OCI-LY3 (cell line): ENCODE results near the gene CAPZB.

Experiments used
- H2AFZ ChIP-seq: fragments of 200-600, 300-600 bp; shearing (Covaris generic); 2 replicates; pipeline ENCODE4 v1.6.0; 2014; ENCODE audit warnings: antibody characterized with exemption, low read depth, low read length
- H3K27ac ChIP-seq: fragments of 200-600, 300-600 bp; sonication (generic); 2 replicates; pipeline ENCODE4 v1.5.1; 2014; ENCODE audit warnings: mild to moderate bottlenecking, low read length, moderate library complexity, mixed read lengths
- H3K27me3 ChIP-seq: fragments of 200-600, 300-600 bp; sonication (generic); 2 replicates; pipeline ENCODE4 v1.6.1; 2014; ENCODE audit warnings: low read depth, low read length, mixed read lengths
- H3K36me3 ChIP-seq: fragments of 200-600, 300-600 bp; sonication (generic); replicated peaks from 2 replicates; pipeline ENCODE3; 2014; ENCODE audit warnings: low read depth, low read length, mixed read lengths
- H3K4me1 ChIP-seq: fragments of 300-600, 200-600 bp; sonication (generic); 2 replicates; pipeline ENCODE4 v1.6.1; 2014; ENCODE audit warnings: low read length, mixed read lengths
- H3K4me2 ChIP-seq: fragments of 200-600, 300-600 bp; sonication (generic); 2 replicates; pipeline ENCODE4 v1.6.1; 2014; ENCODE audit warnings: low read length, mixed read lengths
- H3K4me3 ChIP-seq: fragments of 300-600, 200-600 bp; sonication (generic); 2 replicates; pipeline ENCODE4 v1.5.1; 2014; ENCODE audit warnings: antibody characterized with exemption, mild to moderate bottlenecking, low read length, moderate library complexity
- H3K79me2 ChIP-seq: fragments of 300-600, 200-600 bp; shearing (Covaris generic); 2 replicates; pipeline ENCODE4 v1.6.1; 2014; ENCODE audit warnings: mild to moderate bottlenecking, low read length, mixed read lengths
- H3K9ac ChIP-seq: fragments of 300-600, 200-600 bp; shearing (Covaris generic); 2 replicates; pipeline ENCODE4 v1.6.0; 2014; ENCODE audit warnings: mild to moderate bottlenecking, low read length, moderate library complexity
- H3K9me3 ChIP-seq: fragments of 200-600, 300-600 bp; shearing (Covaris generic); 2 replicates; pipeline ENCODE4 v1.6.1; 2014; ENCODE audit warnings: low read length, mixed read lengths; ENCODE audit not compliant: insufficient read depth
- H4K20me1 ChIP-seq: fragments of 200-600, 300-600 bp; sonication (generic); 2 replicates; pipeline ENCODE4 v1.6.1; 2016; ENCODE audit warnings: low read length, mixed read lengths; ENCODE audit not compliant: insufficient read depth
- EZH2phosphoT487 ChIP-seq: fragments of 200-600 bp; shearing (Covaris generic); IDR thresholded peaks from 2 replicates; pipeline ENCODE4 v1.6.1; 2018; ENCODE audit warnings: antibody characterized with exemption, mixed run types, low read depth
- TF ChIP-seq, protein P1 (sequence below): fragments of 200-600, 300-600 bp; sonication (generic); IDR thresholded peaks from 2 replicates; pipeline ENCODE4 v1.5.1; 2014; ENCODE audit warnings: antibody characterized with exemption, low read length, low read depth

CAPZB gene

DNA sequence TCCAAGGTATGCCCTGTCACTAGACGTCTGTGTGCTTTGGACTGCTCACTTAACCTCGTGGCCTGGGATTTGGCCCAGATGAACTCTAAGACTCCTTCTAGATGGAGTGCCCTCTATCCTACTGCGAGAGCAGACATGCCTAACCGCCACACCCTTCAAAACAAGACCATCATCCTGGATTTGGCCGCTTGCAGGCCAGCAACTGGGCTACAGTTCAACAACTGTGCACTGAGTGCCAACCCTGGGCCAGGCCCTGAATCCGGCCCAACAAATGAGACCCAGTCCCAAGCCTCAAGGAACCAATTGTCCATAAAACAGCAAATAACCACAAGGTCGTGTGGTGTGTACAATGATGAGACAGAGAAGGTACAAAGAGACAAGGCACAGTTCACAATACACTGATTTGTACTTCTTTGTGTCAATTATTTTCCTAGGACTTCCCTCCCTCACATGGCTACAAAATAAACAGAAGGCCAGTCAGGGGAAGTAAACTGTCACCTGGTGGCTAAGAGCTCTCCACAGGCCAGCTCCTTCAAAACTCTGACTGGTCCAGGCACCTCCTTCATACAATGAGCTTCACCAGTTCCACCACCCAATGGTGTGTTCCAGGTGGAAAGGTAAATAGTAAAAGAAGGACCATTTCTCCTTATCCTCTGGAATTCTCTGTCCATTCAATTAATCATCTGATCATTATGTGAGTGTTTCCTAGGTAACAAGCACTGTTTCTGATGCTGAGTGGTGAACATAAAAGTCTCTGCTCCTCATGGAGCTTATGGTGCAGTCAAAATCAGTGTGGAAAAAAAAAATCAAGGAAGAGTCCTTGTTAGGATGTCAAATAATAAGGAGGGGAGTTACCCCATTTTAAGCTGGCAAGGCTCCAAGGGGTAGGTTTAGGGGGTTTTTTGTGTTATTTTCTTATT lies 60.4 kb downstream of the CAPZB start:
- Histone ChIP-seq H3K4me1 (no peaks in the 10 kb centered on the region), H3K9ac (no peak overlapping the region), H4K20me1 (peaks cover 35% of the 10 kb centered on the region), H3K27me3 (no peaks in the 10 kb centered on the region), H3K4me3 (no peak overlapping the region), H2AFZ (no peak overlapping the region), H3K9me3 (no peaks in the 10 kb centered on the region), H3K4me2 (no peak overlapping the region), H3K79me2 (peaks cover 72% of the 10 kb centered on the region), H3K27ac (no peak overlapping the region), H3K36me3 (no peaks in the 10 kb centered on the region)
- no peak for TF ChIP-seq EZH2phosphoT487
- TF ChIP-seq, protein P1, sequence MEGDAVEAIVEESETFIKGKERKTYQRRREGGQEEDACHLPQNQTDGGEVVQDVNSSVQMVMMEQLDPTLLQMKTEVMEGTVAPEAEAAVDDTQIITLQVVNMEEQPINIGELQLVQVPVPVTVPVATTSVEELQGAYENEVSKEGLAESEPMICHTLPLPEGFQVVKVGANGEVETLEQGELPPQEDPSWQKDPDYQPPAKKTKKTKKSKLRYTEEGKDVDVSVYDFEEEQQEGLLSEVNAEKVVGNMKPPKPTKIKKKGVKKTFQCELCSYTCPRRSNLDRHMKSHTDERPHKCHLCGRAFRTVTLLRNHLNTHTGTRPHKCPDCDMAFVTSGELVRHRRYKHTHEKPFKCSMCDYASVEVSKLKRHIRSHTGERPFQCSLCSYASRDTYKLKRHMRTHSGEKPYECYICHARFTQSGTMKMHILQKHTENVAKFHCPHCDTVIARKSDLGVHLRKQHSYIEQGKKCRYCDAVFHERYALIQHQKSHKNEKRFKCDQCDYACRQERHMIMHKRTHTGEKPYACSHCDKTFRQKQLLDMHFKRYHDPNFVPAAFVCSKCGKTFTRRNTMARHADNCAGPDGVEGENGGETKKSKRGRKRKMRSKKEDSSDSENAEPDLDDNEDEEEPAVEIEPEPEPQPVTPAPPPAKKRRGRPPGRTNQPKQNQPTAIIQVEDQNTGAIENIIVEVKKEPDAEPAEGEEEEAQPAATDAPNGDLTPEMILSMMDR: no peak

DNA sequence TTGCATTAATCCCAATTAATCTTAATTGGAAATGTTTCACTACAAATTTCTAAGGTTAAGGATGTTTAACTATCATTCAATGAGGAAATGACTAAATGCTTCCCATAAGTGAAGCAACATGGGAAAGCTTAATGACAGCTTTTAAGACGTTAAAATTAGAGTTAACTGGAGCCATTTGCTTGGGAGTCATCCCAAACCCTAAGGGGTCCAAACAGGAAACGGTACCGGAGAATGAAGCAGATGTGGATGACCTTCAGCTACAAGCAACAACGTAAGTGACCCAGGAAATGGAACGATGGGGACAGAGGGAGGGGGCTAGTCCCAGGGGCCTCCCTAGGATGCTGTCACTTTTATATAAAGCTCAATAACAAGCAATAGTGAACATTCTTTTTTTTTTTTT lies 62.2 kb downstream of the CAPZB start:
- Histone ChIP-seq H3K4me2 (no peak overlapping the region), H3K79me2 (peaks cover 60% of the 10 kb centered on the region), H3K9me3 (no peaks in the 10 kb centered on the region)

DNA sequence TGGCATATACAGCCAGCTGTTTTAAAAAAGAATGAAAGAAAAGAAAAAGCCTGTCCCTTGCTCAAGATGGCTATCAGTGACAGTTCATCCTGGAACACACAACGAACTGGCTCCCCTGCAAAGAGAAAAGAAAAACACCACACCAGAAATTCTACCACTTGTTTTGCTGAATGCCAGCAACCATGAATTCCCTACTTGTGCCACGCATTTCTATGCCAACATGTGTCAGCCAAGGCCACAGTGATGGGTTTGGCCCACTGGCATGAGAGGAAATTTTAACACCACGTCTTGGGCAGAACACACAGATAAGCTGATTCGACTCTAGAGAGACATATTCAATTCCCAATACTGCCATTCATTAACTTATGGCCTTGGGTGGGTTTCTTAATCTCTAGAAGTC lies 64.0 kb downstream of the CAPZB start:
- Histone ChIP-seq H3K4me3 (no peak overlapping the region), H3K4me1 (no peaks in the 10 kb centered on the region), H4K20me1 (peaks cover 29% of the 10 kb centered on the region)

More for the DNA sequence above, 62.2 kb downstream of the CAPZB start:
- Histone ChIP-seq H3K4me3 (no peak overlapping the region), H3K27ac (no peak overlapping the region), H3K36me3 (peaks cover 6% of the 10 kb centered on the region), H3K9ac (no peak overlapping the region), H2AFZ (no peak overlapping the region), H3K27me3 (no peaks in the 10 kb centered on the region), H4K20me1 (peaks cover 29% of the 10 kb centered on the region), H3K4me1 (no peaks in the 10 kb centered on the region)
- no peak for TF ChIP-seq EZH2phosphoT487
- TF ChIP-seq, protein P1: no peak

DNA sequence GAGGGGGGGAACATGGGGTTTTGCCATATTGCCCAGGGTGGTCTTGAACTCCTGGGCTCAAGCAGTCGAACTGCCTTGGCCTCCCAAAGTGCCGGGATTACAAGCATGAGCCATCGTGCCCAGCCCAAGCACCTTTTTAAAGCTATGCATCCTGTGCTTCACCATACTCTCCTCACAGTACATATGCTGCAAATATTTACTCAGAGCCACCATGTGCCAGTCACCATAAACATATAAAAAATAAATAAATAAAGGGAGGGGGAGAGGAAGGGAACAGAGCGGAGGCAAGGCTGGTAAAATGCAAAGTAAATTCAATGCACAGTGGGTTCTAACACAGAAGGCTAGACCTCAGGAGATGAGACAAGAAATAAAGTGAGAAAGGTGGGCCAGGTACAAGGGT lies 64.7 kb downstream of the CAPZB start:
- Histone ChIP-seq H3K9ac (no peak overlapping the region), H3K27ac (no peak overlapping the region), H3K4me3 (no peak overlapping the region), H3K79me2 (peaks cover 37% of the 10 kb centered on the region), H3K4me1 (no peaks in the 10 kb centered on the region), H4K20me1 (peaks cover 24% of the 10 kb centered on the region), H3K4me2 (no peak overlapping the region), H3K36me3 (peaks cover 6% of the 10 kb centered on the region), H3K27me3 (no peaks in the 10 kb centered on the region), H3K9me3 (no peaks in the 10 kb centered on the region), H2AFZ (no peak overlapping the region)
- no peak for TF ChIP-seq EZH2phosphoT487
- TF ChIP-seq, protein P1: no peak

More for the DNA sequence above, 64.0 kb downstream of the CAPZB start:
- Histone ChIP-seq H3K27ac (no peak overlapping the region), H3K9me3 (no peaks in the 10 kb centered on the region), H3K4me2 (no peak overlapping the region), H2AFZ (no peak overlapping the region), H3K79me2 (peaks cover 45% of the 10 kb centered on the region), H3K27me3 (no peaks in the 10 kb centered on the region), H3K36me3 (peaks cover 6% of the 10 kb centered on the region), H3K9ac (no peak overlapping the region)
- TF ChIP-seq, protein P1: no peak
- no peak for TF ChIP-seq EZH2phosphoT487
